ENCODE measurements around the gene KSR1. TPM values are rescaled to one million over a fixed set of nuclear protein-coding genes. Genes with fewer than 3 reads are reported as not detected.

KSR1 gene
- total and polyA plus RNA-seq, 2 of the 4 experiments (the other 2 are of a cell fraction) = 12.5 to 21.9 TPM

DNA sequence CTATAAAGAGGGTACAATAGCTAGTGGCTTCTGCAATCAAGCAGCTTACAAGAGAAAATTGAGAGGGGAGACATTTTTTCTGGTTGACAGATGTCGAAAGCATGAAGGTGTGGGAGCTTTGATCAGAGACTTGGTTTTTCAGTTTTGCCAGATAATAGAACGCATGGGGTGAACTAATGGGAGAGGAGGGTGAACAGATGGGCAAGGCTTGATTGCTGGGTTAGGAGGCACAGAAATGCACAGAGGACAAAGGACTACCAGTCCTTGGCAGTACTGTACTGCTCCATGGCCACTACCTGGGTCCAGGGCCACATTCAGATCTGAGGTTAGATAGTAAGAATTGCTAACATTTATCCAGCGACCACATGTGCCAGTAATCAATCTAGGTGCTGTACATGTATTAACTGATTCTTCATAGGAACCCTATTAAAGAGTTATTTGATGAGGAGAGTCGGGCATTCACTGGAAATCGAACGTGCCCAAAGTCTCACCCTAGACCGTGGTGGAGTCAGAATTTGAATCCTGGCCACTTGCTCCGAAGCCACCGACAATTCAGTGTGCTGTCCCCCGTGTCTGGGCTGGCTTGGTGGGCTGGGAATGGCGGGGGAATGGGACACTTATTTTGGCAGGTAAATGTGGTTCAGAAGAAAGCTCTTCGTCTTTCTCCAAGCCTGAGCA lies 873 bp upstream of the KSR1 start:
- Histone ChIP-seq H4K5ac (ENCODE audit: low read depth, low read length) (no peak overlapping the region; the same call in 1 of the 2 replicates), H2BK20ac (ENCODE audit: low read depth, low read length) (0 out of 2 replicates have a peak overlapping the region, but pooled peaks have one; percentile 62), H3K14ac (replicated peaks; ENCODE audit: low read depth, low read length) (no peak overlapping the region), H3K9me1 (ENCODE audit: insufficient read depth, low read length) (peaks cover 7% of the 10 kb centered on the region), H3K9ac (ENCODE audit: low read depth, low read length) (no peak overlapping the region), H2AFZ (replicated peaks; ENCODE audit: low read length, poor library complexity) (peak overlapping the region; percentile 89), H3K9me3 (ENCODE audit: control insufficient read depth, insufficient read depth, low read length) (no peaks in the 10 kb centered on the region), H3K56ac (ENCODE audit: extremely low read depth, insufficient read depth, low read length) (no peak overlapping the region), H3K18ac (ENCODE audit: low read depth, low read length) (no peak overlapping the region), H4K20me1 (ENCODE audit: insufficient read depth, low read length) (peaks cover 34% of the 10 kb centered on the region), H2BK15ac (ENCODE audit: low read depth, low read length) (peak overlapping the region; percentile 39; the same call in 2 of the 3 replicates), H3K4me2 (ENCODE audit: low read depth, low read length) (no peak overlapping the region), H3K23ac (ENCODE audit: low read depth, low read length) (no peak overlapping the region), H2BK5ac (ENCODE audit: low read depth, low read length, poor library complexity, severe bottlenecking) (no peak overlapping the region), H3K4ac (ENCODE audit: low read depth, low read length) (0 out of 2 replicates have a peak overlapping the region, but pooled peaks have one; percentile 11), H3K79me1 (ENCODE audit: low read depth in 1 of 2, low read length in 2 of 2) (peaks cover 23 to 34% of the 10 kb centered on the region in 2 experiments), H3K36me3 (ENCODE audit: control insufficient read depth, insufficient read depth, low read length) (peaks cover 6% of the 10 kb centered on the region; the same call in 1 of the 2 replicates), H3K27ac (ENCODE audit: insufficient read depth, low read length) (peak overlapping the region; percentile 4; the same call in 1 of the 2 replicates), H4K91ac (ENCODE audit: insufficient read depth, low read depth, low read length) (peak overlapping the region; percentile 49; the same call in 1 of the 2 replicates), H2AK9ac (replicated peaks; ENCODE audit: low read depth, low read length, poor library complexity) (peak overlapping the region; percentile 75), H4K8ac (ENCODE audit: low read depth in 2 of 2, low read length in 2 of 2) (peak overlapping the region in 1 of 2 experiments; percentile 44; a peak in 2 of 4 replicates), H2BK120ac (ENCODE audit: low read depth, low read length) (0 out of 2 replicates have a peak overlapping the region, but pooled peaks have one; percentile 55), H3K27me3 (ENCODE audit: control insufficient read depth, insufficient read depth, low read length) (no peaks in the 10 kb centered on the region), H3K4me3 (ENCODE audit: insufficient read depth, low read depth, low read length) (no peak overlapping the region), H3K4me1 (ENCODE audit: control insufficient read depth, insufficient read depth, low read length) (peaks cover 19% of the 10 kb centered on the region), H2AK5ac (ENCODE audit: low read depth, low read length) (0 out of 2 replicates have a peak overlapping the region, but pooled peaks have one; percentile 45)
- ATAC-seq (ENCODE audit: low read depth) = no peak
- no peak for TF ChIP-seq CEBPB (IDR thresholded peaks at IDR 0.05; ENCODE audit: low read depth, low read length)
- TF ChIP-seq NFE2L2 (IDR thresholded peaks at IDR 0.05; ENCODE audit: low read depth, low read length) = no peak
- TF ChIP-seq FOS (IDR thresholded peaks at IDR 0.05; ENCODE audit: low read depth, low read length) = no peak
- TF ChIP-seq MAZ (IDR thresholded peaks at IDR 0.05; ENCODE audit: borderline replicate concordance, low read depth, low read length) = no peak
- BruUV-seq (replicated peaks) = no TSS peak
- whole genome bisulfite sequencing, 2 experiments (ENCODE audit: extremely low coverage in 2 of 2, insufficient read length in 1 of 2) = 79% methylated on average over 2 of the region's 12 CpGs; no CpG with 5 or more reads in 1 of the 2 experiments
- CTCF ChIA-PET = interaction anchor here (0.7 to 2.2 kb wide), 5 partner anchors 77 to 219 kb away, joined by 3 to 11 read pairs (median 4); no protein-coding TSS in a partner anchor
- in situ Hi-C loops (cut with MboI; ENCODE audit: low sequenced_read_pairs) (loop anchor here (5.0 kb wide), 1 partner anchor 132 kb away; no protein-coding TSS in a partner anchor), intact Hi-C loops (cut with micrococcal nuclease) (loop anchor here (5.0 to 10.0 kb wide), 3 partner anchors 122 to 429 kb away; no protein-coding TSS in a partner anchor), dilution Hi-C loops (cut with HindIII; ENCODE audit: low sequenced_read_pairs, unreplicated experiment) (no loop called here)
- DNase-seq = no peak
- POLR2A ChIA-PET (ENCODE audit: unreplicated experiment) = no interaction called here
